AG10803 (cell line): ENCODE data around the gene RILPL1.

Source experiments
- DNase-seq: peaks from one replicate; pipeline ENCODE4 v3.0.0; 2010; ENCODE audit warnings: low read depth
- H3K4me3 ChIP-seq: 2 replicates; pipeline ENCODE4 v1.5.1; 2011; ENCODE audit warnings: mild to moderate bottlenecking, low read length, control low read depth
- TF ChIP-seq, protein P1 (sequence below): conservative IDR thresholded peaks from 2 replicates; pipeline ENCODE4 v1.5.1; 2011; ENCODE audit warnings: mild to moderate bottlenecking, low read length, control low read depth, inconsistent platforms

RILPL1 gene

DNA sequence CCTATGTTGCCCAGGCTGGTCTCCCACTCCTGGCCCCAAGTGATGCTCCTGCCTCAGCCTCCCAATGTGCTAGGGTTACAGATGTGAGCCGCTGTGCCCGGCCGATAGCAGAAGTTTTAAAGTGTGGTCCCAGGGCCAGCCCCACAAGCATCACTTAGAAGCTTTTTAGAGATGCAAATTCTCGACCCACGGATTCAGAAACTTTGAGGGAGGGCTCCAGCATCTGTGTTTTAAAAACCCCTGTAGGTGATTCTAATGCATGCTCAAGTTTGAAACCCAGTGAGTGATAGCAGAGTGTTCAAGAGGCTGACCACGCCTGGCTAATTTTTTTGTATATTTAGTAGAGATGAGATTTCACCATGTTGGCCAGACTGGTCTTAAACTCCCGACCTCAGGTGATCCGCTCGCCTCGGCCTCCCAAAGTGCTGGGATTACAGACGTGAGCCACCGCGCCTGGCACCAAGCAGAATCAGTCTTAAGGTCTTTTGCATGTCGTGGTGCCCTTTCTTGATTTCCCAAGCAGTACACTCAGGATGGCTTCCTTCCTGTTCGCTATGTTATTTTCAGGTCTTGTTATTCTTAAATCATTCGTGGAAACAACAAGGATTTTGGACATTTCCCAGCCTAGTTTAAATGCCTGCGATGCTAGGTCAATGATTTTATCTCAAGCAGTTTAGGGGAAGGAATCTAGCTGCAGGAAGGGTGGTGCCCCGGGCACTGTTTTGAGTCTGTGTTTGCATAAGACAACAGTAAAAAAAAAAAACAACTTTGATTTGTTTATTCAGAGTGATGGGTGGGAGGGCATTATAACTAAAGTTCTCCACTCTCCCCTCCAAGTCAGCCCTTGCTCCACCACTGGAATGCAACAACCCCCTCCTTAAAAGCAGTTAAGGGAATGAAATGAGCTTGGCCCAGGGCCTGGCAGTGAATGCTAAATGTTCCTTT lies 87.9 kb downstream of the RILPL1 start:
- DNase-seq, result peak; percentile 77
- H3K4me3 ChIP-seq, result no peak overlapping the region

DNA sequence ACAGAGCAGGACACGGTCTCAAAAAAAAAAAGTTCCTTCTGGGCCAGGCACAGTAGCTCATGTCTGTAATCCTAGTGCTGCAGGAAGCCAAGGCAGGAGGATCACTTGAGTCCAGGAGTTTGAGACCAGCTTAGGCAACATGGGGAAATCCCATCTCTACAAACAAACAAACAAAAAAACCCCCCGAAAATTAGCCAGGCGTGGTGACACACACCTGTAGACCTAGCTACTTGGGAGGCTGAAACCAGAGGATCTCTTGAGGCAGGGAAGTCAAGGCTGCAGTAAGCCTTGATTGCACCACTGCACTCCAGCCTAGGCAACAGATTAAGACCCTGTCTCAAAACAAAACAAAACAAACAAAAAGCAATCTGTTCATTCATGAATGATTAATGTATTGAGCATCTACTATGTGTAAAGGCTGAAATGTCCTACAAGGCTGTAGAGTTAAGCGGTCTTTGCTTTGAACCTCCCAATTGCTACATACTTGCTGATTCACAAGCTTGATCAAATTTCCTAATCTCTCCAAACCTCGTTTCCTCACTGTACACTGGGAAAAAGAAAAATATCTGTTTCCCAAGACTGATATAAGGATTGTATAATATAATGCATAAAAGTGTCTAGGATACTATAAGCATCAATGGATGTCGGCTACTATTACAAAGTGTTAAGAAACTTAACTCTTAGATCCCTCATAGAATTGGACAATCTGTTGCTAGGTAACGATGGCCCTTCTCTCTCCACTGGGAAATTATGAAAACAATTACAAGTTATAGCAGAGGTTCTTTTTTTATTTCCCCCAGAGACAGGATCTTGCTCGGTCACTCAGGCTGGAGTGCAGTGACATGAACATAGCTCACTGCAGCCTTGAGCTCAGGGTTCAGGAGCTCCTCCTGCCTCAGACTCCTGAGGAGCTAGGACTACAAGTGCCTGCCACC lies 89.2 kb downstream of the RILPL1 start:
- TF ChIP-seq, protein P1, sequence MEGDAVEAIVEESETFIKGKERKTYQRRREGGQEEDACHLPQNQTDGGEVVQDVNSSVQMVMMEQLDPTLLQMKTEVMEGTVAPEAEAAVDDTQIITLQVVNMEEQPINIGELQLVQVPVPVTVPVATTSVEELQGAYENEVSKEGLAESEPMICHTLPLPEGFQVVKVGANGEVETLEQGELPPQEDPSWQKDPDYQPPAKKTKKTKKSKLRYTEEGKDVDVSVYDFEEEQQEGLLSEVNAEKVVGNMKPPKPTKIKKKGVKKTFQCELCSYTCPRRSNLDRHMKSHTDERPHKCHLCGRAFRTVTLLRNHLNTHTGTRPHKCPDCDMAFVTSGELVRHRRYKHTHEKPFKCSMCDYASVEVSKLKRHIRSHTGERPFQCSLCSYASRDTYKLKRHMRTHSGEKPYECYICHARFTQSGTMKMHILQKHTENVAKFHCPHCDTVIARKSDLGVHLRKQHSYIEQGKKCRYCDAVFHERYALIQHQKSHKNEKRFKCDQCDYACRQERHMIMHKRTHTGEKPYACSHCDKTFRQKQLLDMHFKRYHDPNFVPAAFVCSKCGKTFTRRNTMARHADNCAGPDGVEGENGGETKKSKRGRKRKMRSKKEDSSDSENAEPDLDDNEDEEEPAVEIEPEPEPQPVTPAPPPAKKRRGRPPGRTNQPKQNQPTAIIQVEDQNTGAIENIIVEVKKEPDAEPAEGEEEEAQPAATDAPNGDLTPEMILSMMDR, result no peak
- H3K4me3 ChIP-seq, result no peak overlapping the region
- DNase-seq, result peak; percentile 69

More for the DNA sequence above, 87.9 kb downstream of the RILPL1 start:
- TF ChIP-seq, protein P1, result no peak

DNA sequence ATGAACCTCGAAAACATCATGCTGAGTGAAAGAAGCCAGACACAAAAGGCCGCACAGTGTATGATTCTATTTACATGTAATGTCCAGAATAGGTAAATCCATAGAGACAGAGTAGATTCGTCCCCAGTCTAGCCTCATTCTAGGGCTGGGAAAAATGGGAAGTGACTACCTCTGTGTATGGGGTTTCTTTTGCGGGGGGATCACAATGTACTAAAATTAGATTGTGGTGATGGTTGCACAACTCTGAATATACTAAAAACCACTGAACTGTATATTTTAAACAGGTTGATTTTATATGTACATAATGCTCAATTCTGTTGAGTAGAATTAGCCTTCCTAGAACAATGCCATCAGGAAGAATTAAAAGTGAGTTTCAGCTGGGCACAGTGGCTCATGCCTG lies 90.7 kb downstream of the RILPL1 start:
- DNase-seq, result no peak
- TF ChIP-seq, protein P1, result no peak
- H3K4me3 ChIP-seq, result no peak overlapping the region

DNA sequence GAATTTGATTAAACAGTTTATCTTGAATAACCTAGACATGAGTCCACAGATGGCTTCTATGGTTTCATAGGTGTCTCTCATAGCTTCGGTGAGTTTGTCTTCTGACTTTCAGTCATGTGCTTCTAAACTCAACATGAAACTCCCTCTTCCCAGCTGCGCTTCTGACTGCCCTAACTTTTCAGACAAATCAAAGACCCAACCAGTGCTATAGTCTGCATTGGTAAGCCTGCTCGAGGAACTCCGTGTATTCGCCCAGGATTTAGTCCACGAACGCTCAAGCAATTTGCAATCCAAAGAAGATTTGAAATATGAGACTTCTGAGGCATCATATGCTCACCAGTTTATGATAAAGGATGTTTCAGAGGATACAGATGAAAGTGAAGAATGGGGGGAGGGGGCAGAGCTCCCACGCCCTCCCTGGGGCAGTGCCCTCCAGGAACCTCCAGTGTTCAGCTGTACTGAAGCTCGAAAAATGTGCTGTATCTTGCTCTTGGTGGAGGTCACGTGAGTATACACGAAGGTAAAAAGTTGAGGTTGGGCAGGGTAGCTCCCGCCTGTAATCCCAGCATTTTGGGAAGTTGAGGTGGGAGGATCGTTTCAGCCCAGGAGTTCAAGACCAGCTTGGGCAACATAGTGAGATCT lies 91.9 kb downstream of the RILPL1 start:
- TF ChIP-seq, protein P1, result no peak
- no peak overlapping the region for H3K4me3 ChIP-seq
- no peak for DNase-seq

DNA sequence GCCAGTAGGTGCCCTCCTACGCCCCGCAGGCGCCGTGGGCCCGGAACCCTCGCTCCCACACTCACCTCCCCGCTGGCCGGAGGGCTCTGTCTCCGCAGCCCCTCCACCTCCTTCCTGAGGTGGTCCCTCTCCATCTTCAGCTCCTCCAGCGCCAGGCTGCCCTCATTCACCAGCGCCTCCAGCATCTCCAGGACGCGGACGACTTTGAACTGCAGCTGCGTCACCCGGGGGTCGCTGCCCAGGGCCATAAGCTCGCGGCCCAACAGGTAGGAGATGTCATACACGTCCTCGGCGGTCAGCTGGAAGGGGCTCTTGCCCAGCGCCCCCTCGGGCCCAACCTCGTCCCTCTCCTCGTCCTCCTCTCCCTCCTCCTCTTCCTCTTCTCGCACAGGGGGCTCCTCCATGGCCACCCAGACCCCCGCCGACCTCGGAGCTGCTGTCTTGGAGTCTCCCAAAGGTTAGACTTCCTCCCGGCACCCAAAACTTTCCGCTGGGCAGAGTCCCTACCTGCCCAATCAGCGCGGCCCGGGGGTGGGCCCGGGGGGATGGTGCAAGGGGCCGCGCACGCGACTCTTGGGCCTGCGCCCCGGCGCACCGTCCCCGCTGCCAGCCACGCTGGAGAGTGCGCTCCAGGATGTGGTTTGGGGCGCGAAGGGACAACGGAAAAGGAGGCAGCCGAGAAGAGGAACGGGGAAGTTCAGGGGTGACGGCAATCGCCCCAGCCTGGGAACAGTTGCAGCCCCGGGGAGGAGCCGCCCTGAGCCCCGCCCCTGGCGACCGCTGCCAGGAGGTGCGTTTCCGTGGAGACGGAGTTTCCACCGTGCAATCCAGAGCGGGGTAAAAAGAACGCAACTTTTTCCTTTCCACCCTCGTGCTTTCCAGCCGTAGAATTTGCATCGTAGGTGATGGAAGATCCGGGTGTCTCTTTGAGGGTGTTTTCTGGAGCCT lies 97.2 kb downstream of the RILPL1 start, which contains the start of gene RILPL2:
Gene RILPL2 (minus strand): TSS at position 668 of the 948 bp plus-strand sequence. CDS start 264 bp downstream, at position 404.
- peak; percentile 83 for DNase-seq
- TF ChIP-seq, protein P1, result no peak; the same call in 1 of the 2 replicates
- peak within 1 kb of the TSS; percentile 89 for H3K4me3 ChIP-seq

DNA sequence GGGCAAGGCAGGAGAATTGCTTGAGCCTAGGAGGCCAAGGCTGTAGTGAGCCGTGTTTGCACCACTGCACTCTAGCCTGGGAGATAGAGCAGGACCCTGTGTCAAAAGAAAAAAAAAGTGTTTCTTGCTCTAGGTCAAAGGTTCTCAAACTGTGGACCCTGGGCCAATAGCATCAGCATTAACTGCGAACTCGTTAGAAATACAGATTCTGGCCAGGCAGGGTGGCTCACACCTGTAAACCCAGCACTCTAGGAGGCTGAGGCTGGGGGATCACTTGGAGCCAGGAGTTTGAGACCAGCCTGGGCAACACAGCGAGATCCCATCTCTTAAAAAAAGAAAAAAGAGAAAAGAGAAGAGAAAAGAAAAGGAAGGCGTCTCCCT lies 97.9 kb downstream of the RILPL1 start:
- H3K4me3 ChIP-seq, result peak overlapping the region; percentile 89
- no peak for DNase-seq
- TF ChIP-seq, protein P1, result no peak
